Epidermal melanocyte (primary cell): Measurements from ENCODE around the gene RAD51B.

Source experiments
- DNase-seq: peaks from one replicate; pipeline ENCODE4 v3.0.0; 2011; ENCODE audit warnings: low spot score; ENCODE audit not compliant: insufficient read length

Gene RAD51B

DNA sequence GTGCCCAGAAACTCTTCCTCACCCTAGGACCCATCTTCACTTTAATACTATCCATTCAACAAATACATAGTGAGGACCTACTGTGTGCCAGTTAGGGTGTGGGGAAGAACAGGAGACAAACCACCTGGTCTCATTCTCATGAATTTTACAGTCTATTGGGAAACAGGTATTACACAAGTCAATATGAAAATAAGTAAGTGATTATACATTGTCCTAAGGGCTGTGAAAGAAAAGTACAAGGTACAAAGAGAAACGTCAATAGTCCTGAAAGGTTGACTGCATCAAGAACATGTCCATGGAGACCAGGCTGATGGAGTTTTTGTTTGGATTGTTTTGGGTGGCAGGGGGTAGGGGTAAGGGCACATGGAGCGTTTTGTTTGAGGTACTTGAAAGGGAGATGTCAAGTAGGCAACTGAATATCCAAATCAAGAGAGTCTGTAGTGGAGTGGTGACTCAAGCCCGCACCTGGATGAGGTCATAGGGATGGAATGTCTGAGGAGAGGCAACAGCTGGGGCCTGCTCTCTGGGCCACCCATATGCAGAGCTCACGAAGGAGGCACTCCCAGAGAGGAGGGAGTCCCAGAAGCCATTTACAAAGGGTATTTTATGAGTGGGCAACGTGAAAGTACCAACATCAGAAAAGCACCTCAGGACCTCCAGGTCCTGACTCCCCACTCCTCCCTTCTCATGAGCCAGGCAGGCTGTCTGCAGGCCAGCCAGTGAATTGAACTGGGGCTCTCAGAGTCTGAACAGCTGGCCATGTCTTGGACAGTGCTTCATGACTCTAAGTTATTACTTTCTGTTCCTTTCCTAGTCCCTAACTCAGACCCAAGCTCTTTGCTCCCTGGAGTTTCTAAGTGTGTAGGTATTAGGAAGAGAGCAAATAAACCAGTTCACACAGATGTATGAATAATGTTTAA lies 701.3 kb downstream of the RAD51B start:
- DNase-seq, result no peak

DNA sequence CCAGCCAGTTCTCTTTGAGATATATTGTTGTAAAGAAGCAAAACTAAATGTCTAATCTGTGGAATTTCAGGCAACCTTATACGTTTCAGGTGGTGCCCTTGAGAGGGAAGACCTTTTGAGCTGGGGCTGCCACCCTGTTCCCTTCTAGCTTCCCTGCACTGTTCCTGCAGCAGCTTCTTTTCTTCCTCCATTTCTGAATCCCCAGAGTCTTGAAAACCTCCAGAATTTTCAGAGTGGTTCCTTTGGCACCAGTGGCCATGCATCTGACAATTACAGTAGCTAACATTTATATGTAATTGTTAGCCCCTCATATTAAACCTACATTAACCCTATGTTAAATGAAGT lies 702.0 kb downstream of the RAD51B start:
- no peak for DNase-seq

DNA sequence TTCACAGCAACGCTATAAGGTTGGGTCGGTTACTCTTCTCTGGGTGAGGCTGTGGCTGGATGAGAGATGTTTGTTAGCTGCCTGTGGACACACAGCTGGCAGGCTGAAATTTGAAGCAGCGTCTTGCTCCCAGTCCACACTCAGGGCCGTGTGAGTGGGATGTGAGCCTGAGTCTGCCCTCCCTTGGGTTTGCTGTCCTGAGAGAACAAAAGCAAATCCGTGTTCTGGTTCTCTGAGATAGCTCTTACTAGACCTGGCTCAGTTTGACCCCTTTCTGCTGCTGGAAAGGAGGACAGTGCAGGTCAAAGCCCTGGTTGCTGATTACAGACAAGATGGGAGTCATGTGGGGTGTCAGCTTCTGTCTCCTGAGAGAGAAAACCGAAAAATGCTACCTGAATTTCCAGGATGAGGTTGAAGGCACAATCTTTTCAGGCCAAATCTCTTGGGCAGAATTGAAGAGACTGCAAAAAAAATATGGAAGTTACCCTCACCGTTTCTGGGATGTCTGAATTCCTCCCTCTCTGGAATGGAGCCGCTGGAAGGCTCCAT lies 702.5 kb downstream of the RAD51B start:
- DNase-seq, result no peak

- no peak for DNase-seq
Measured at GRCh38 chr14:68522510-68523325, 703.1 kb downstream of the RAD51B start.

DNA sequence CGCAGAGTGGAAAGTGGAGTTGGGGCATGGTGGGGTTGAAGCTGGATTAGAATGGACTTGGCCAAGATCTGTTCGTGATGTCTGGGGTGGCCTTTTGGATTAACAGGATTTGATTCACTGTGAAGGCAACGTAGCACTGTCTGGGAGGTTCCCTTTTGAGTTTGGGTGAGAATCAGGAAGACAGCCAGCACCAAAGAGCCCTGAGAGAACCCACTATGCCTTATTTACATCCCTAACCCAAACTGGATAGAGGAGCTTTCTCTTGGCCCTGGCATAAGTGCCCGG lies 703.7 kb downstream of the RAD51B start:
- no peak for DNase-seq

- no peak for DNase-seq
Measured at GRCh38 chr14:68523989-68524725, 704.6 kb downstream of the RAD51B start.

- DNase-seq, result no peak
Measured at GRCh38 chr14:68525516-68525915, 705.9 kb downstream of the RAD51B start.

DNA sequence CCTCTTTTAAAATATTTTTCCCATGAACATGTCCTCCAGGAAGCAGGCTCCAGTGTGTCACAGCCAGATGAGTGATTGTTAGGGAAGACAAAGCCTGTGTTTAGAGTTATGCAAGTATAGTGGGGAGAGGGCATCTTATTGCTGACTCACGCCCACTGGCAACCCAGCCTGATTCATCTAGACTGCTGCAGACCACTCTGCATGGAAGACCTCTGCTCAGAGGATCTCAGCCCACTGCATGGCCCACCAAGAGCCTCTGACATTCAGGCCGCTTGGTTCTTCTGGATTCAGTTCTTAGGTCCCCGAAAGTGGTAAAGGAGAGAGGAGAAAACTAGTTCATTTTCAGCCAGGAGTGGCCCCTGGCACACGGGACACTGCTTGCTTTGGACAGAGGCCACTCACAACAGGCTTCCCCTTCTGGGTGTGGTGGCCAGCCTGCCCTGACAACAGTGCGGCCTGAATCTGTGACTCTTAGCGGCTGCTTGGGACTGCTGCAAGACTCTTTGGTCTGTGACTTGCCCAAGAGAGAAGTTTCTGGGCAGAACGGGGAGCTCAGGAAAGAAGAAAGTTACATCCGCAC lies 707.0 kb downstream of the RAD51B start:
- DNase-seq, result no peak

DNA sequence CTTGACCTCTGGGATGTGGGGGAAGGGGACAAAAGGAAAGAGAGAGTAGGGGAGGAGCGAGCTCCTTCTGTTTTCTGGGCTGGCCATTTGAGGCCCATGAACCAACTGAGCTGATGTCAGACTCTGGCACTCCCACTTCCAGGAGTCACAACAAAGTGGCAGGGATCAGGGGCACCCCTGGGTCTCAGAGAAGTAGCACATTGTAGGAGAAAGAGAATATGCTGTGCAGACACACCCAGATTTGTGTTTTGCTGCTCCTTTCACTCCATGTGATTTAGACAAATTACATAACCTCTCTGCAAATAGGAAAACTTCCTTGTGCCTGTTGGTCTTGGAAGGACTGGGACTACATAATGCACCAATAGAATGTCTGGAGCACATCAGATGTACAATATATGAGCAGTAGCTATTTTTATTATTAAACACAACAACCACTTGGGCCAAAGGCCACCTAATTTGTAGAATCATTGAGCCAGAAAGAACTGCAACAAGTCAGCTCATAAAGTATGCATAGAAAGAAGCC lies 707.8 kb downstream of the RAD51B start:
- no peak for DNase-seq

DNA sequence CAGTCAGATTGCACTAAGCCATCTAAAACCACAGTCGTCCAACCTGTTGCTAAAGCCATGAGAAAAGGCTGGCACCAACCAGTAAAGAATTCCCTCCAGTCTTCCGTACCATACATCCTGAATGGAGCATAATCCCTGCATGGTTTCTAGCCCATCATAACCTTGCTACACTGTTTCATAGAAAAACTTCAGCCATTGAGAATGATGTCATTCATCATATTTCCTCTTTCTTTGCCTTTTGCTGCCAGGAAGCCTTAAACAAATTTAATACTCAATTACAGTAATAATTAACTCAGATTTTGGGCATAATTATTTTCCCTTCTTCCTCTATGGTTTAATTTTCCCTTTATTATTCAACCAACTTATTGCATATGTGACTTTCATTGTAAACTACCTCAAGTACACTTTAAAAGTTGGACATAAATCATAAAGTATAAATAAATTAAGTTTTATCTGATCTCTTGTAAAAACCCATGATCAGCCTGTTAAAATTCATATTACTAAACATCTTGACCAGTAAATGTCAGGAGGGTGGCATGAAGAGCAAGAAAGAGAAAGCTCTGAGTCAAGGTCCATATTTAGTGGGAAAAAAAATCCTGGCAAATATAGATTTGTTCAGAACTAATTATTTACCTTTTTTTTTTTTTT lies 708.6 kb downstream of the RAD51B start:
- no peak for DNase-seq

DNA sequence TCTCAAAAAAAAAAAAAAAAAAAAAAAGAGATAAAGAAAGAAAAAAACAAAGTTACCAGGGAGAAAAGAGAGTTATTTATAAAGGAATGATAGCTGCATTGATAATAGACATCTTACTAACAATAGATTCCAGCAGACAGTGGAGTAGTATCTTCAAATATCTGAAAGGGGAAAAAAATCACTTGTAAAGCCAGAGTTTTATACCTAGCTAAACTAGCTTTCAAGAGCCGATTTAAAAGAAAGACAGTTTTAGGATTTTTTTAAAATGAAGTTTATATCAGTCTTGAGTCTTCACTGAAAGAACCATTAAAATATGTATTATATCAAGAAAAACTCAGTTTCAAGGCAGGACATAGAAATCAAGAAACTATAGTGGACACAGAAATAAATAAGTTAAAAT lies 710.9 kb downstream of the RAD51B start:
- DNase-seq, result no peak

- no peak for DNase-seq
Measured at GRCh38 chr14:68532496-68532895, 712.9 kb downstream of the RAD51B start.

DNA sequence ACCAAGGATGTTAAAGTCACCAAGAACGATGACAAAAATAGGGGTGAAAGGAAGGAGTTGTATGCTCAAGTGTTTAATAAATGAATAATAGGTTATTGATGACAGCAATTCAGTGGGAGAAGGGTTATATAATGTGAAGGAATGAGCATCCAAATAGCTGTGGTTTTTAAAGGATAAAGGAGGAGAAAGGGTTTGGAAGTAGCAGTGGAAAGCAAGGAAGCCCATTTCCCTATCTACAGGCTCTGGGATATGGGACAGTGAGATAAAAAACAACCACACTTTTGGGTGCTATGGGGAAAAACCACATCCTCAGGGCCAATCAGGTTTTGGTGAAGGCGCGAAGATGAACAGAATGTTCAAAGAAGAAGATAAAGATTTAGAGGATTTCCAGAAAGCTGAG lies 714.7 kb downstream of the RAD51B start:
- DNase-seq, result no peak

DNA sequence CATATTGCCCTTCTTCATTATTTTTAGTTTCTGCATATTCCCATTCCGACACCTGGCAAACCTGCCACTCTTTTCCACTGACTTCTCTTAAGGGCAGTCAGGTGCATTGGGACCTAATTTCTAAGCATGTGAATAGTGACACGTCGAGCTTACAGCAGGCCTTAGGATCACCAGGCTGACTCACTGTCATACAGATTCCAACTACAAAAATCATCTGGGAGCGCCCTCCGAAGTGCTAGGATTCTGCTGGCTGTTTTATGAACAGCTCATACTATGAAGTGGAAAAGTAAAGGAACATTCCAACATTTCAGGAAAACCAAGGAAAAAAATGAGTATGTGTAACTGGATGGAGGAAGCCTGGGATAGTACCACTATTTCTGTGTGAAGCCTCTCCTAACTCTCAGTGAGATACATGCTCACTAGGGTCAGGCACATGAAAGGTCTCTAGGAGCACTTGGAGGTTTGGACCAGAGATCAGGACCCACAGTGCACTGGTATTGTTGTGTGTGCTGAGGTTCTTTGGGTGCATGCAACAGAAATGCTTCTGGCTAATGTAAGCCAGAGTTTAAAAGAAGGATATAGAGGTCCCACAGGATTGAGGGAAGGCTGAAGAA lies 715.9 kb downstream of the RAD51B start:
- DNase-seq, result no peak

DNA sequence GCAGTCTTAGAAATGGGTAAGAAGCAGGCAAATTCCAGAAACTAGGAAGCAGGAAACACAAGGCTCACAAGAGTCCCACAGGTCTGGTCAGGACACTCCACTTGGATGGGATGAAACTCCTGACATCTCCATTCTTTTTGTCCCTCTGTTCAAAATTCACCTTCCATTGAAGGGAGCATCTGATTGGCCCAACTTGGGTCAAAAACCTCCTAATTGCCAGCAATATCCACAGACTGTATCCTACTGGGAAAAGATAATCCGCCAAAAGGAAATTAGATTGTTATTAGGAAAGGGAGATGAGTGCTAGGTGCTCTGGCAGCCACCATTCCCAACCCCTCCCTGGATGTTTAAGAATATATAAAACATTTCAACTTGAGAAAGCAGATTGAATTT lies 716.4 kb downstream of the RAD51B start:
- no peak for DNase-seq

DNA sequence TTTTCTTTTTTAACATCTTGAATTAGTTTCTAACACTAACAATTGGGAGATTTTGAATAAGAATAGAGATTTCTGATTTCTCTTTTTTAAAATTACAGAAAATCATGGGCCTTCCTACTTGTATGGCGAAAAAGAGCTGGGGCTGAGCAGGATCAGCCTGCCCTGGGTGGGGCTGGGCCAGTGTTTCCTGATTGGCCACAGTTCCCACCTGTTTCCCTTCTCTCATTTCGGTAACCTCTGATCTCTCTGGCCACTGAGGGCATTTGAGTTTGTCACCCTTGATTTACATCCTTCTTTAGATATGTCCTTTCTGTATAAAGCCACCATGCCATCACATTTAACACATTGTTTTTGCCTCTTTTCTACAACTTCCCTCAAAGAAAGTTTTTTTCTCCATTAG lies 719.1 kb downstream of the RAD51B start:
- DNase-seq, result no peak

GRCh38 chr14:68539241-68539737 lies 719.7 kb downstream of the RAD51B start:
- no peak for DNase-seq

GRCh38 chr14:68539789-68540188 lies 720.2 kb downstream of the RAD51B start:
- DNase-seq, result no peak

- DNase-seq, result no peak
Measured at GRCh38 chr14:68541178-68541896, 721.8 kb downstream of the RAD51B start.
